Inflammatory macrophage treated with lipopolysaccharide for 1 hour (primary cell): Measurements from ENCODE around the gene CPM.

Source experiments
- DNase-seq, 2 donors: peaks; one replicate each; pipeline ENCODE4 v3.0.0-alpha.2; 2020 to 2022

The CPM gene

GRCh38 chr12:68954811-68955210 lies 21.8 kb upstream of the CPM start:
- DNase-seq: no peak

GRCh38 chr12:68953536-68953935 lies 20.6 kb upstream of the CPM start:
- DNase-seq: no peak

GRCh38 chr12:68951652-68952051 lies 18.7 kb upstream of the CPM start:
- peak; percentile 80 to 92 for DNase-seq

- DNase-seq: no peak
Measured at GRCh38 chr12:68950511-68950910, 17.5 kb upstream of the CPM start.

GRCh38 chr12:68945255-68945654 lies 12.3 kb upstream of the CPM start:
- DNase-seq: no peak

- no peak for DNase-seq
Measured at GRCh38 chr12:68944296-68945076, 11.5 kb upstream of the CPM start.

- DNase-seq: no peak
Measured at GRCh38 chr12:68943848-68944247, 10.9 kb upstream of the CPM start.

GRCh38 chr12:68940731-68941130 lies 7.8 kb upstream of the CPM start:
- DNase-seq: no peak

- DNase-seq: no peak
Measured at GRCh38 chr12:68939505-68939904, 6.5 kb upstream of the CPM start.

GRCh38 chr12:68934392-68934791 lies 1.4 kb upstream of the CPM start:
- DNase-seq: no peak

- DNase-seq: peak; percentile 75 to 77
Measured at GRCh38 chr12:68932128-68932960, 627 bp downstream of the CPM start.

- DNase-seq: no peak
Measured at GRCh38 chr12:68930178-68930577, 2.8 kb downstream of the CPM start.

- DNase-seq: no peak
Measured at GRCh38 chr12:68924546-68924945, 8.4 kb downstream of the CPM start.

- no peak for DNase-seq
Measured at GRCh38 chr12:68919581-68920239, 13.3 kb downstream of the CPM start.

- no peak for DNase-seq
Measured at GRCh38 chr12:68918960-68919359, 14.0 kb downstream of the CPM start.

GRCh38 chr12:68915055-68915454 lies 17.9 kb downstream of the CPM start:
- peak; percentile 63 to 78 for DNase-seq

GRCh38 chr12:68913682-68914081 lies 19.3 kb downstream of the CPM start:
- no peak for DNase-seq

GRCh38 chr12:68912916-68913315 lies 20.1 kb downstream of the CPM start:
- DNase-seq: no peak

GRCh38 chr12:68911197-68911718 lies 21.7 kb downstream of the CPM start:
- no peak for DNase-seq

- DNase-seq: peak; percentile 32
Measured at GRCh38 chr12:68910128-68910527, 22.8 kb downstream of the CPM start.

- no peak for DNase-seq
Measured at GRCh38 chr12:68908076-68908475, 24.9 kb downstream of the CPM start.

- DNase-seq: no peak
Measured at GRCh38 chr12:68905733-68906132, 27.2 kb downstream of the CPM start.

- peak; percentile 78 to 88 for DNase-seq
Measured at GRCh38 chr12:68904351-68904962, 28.5 kb downstream of the CPM start.
